OCI-LY7 (cell line): Measurements from ENCODE around the gene ABI3. TPM values are rescaled to one million over a fixed set of nuclear protein-coding genes. Genes with fewer than 3 reads are reported as not detected.
A peak's percentile ranks its signal among the peaks of the same experiment; 100 is the strongest.

Experiments
- BruUV-seq: library from RNA; stranded (reverse); fragments of 400-500 nt; replicated peaks from 2 replicates; lab custom pipeline; 2021; lab: Mats Ljungman, UMichigan
- CTCF ChIA-PET: fragments of 300-600 bp; sonication (Branson Sonifier 250); formaldehyde crosslinking; loops from one replicate; lab custom pipeline; 2022; ENCODE audit warnings: antibody characterized with exemption; ENCODE audit not compliant: unreplicated experiment; lab: Charles Lee
- POLR2A ChIA-PET: fragments of 300-600 bp; sonication (Branson Sonifier 250); formaldehyde crosslinking; loops from one replicate; lab custom pipeline; 2022; ENCODE audit warnings: antibody characterized with exemption; lab: Charles Lee
- DNase-seq: peaks from one replicate; pipeline ENCODE4 v3.0.0-alpha.2; 2015; ENCODE audit warnings: low spot score
- H2AFZ ChIP-seq: fragments of 200-600 bp; sonication (generic), shearing (Covaris generic); 2 replicates; pipeline ENCODE4 v1.6.1; 2014; ENCODE audit warnings: mild to moderate bottlenecking, antibody characterized with exemption, low read length, moderate library complexity
- H3K27ac ChIP-seq: fragments of 200-600 bp; sonication (generic); 2 replicates; pipeline ENCODE4 v1.5.1; 2014; ENCODE audit warnings: mixed run types, low read depth, mild to moderate bottlenecking, moderate library complexity, low read length, inconsistent platforms; ENCODE audit not compliant: poor library complexity, severe bottlenecking
- H3K36me3 ChIP-seq: fragments of 200-600 bp; sonication (generic); 2 replicates; pipeline ENCODE4 v1.6.1; 2014; ENCODE audit warnings: mild to moderate bottlenecking, antibody characterized with exemption, low read length, moderate library complexity, mixed read lengths; ENCODE audit not compliant: insufficient read depth
- H3K4me1 ChIP-seq: fragments of 200-600 bp; sonication (generic); 2 replicates; pipeline ENCODE4 v1.5.1; 2014; ENCODE audit warnings: mild to moderate bottlenecking, low read length; ENCODE audit not compliant: insufficient read depth, poor library complexity, severe bottlenecking
- H3K4me2 ChIP-seq: fragments of 200-600 bp; sonication (generic); 2 replicates; pipeline ENCODE4 v1.6.1; 2014; ENCODE audit warnings: mild to moderate bottlenecking, low read length
- H3K4me3 ChIP-seq: fragments of 200-600 bp; sonication (generic); 2 replicates; pipeline ENCODE4 v1.5.1; 2014; ENCODE audit warnings: mild to moderate bottlenecking, low read depth, low read length; ENCODE audit not compliant: poor library complexity, severe bottlenecking
- H3K79me2 ChIP-seq: fragments of 200-600 bp; sonication (generic); 2 replicates; pipeline ENCODE4 v1.6.1; 2016; ENCODE audit warnings: low read depth, mild to moderate bottlenecking, low read length, moderate library complexity, mixed read lengths; ENCODE audit not compliant: insufficient read depth
- H3K9me2 ChIP-seq: fragments of 200-600 bp; sonication (generic); 2 replicates; pipeline ENCODE4 v1.6.1; 2016; ENCODE audit warnings: mild to moderate bottlenecking, low read length, mixed read lengths; ENCODE audit not compliant: insufficient read depth
- H3K9me3 ChIP-seq: fragments of 200-600 bp; sonication (generic); 2 replicates; pipeline ENCODE4 v1.6.1; 2014; ENCODE audit warnings: mild to moderate bottlenecking, mixed run types, low read length, mixed read lengths
- H4K20me1 ChIP-seq: fragments of 200-600 bp; sonication (generic); 2 replicates; pipeline ENCODE4 v1.6.1; 2014; ENCODE audit warnings: mild to moderate bottlenecking, antibody characterized with exemption, low read length, moderate library complexity, mixed read lengths; ENCODE audit not compliant: insufficient read depth
- CTCF ChIP-seq: fragments of 200-600 bp; sonication (generic); conservative IDR thresholded peaks from 2 replicates; pipeline ENCODE4 v1.5.1; 2014; ENCODE audit warnings: mild to moderate bottlenecking, antibody characterized with exemption, low read length, moderate library complexity, mixed read lengths
- EZH2phosphoT487 ChIP-seq: fragments of 200-600 bp; sonication (generic); IDR thresholded peaks from 2 replicates; pipeline ENCODE4 v1.6.1; 2018; ENCODE audit warnings: low read depth, borderline replicate concordance, mild to moderate bottlenecking, mixed run types, antibody characterized with exemption, low read length, moderate library complexity, mixed read lengths
- intact Hi-C: fragments of 100-400 bp; cut with micrococcal nuclease; formaldehyde crosslinking; loops from one replicate; pipeline ENCODE4 v1.10.0; 2022; ENCODE audit not compliant: unreplicated experiment
- total RNA-seq, 2 experiments: library from RNA; depleted of rRNA in 1 of 2; stranded (reverse); fragments of >200 nt in 1 of 2; shearing (Covaris generic) in 1 of 2; gene quantifications; 2 replicates each; pipeline ENCODE4 v1.2.3, GENCODE V29; 2014 to 2022

ABI3 gene
- total RNA-seq, 2 experiments from 2014 or later = 24.0 to 29.5 TPM

DNA sequence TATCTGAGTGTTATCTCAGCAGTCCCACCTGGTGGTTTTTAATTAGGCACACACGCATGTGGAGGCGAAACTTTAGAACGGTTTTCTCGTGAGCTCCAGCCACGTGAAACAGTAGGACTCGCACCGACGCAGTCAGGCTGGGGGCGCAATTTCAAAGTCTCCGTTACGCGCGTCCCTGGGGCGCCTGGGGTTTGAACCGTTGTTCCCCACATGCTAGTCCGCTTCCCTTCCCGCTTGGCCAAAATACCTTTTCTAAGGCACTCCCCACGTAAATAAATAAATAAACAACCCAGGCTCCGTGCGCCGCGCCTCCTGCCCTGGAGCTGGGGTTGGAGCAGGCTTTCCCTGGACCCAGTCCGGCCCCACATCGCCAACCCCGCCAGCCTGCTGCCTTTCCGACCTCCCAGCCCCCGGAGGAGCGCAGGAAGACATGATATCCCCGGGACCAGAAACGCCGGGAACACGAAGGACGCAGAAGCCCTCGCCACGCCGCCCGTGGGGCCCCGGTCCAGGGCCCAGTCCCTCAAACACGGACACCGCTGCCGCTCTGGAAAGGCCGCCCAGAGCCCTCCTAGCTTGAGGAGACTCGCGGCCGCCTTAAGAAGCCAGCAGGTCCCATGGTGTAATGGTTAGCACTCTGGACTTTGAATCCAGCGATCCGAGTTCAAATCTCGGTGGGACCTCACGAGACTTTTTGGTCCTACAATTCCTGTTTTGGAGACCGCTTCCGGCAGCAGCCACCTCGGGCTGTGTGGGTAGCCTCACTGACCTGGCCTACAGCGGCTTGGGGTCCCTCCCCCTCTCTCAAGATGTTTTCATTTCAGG, 18.4 kb upstream of the ABI3 start:
- no peaks in the 10 kb centered on the region for H3K9me2 ChIP-seq
- no peaks in the 10 kb centered on the region for H3K79me2 ChIP-seq
- H3K4me2 ChIP-seq = peak overlapping the region; percentile 86
- H3K4me3 ChIP-seq = peak overlapping the region; percentile 78
- TF ChIP-seq CTCF (peak; percentile 72), EZH2phosphoT487 (no peak)
- DNase-seq = peak; percentile 92
- 0 out of 2 replicates have a peak, but pooled peaks cover 2% of the 10 kb centered on the region for H3K9me3 ChIP-seq
- H2AFZ ChIP-seq = peak overlapping the region; percentile 81
- peak overlapping the region; percentile 96 for H3K27ac ChIP-seq
- H3K4me1 ChIP-seq = peaks cover 33% of the 10 kb centered on the region
- CTCF ChIA-PET = interaction anchor here (0.5 to 0.6 kb wide), 2 partner anchors 19 to 38 kb away, joined by 4 read pairs; no protein-coding TSS in a partner anchor
- intact Hi-C loops = loop anchor here (1.0 kb wide), 1 partner anchor 18 kb away; the partner anchor contains the start of genes ABI3 and GNGT2
- POLR2A ChIA-PET = interaction anchor here (0.7 to 4.7 kb wide), 4 partner anchors 10 to 125 kb away, joined by 3 to 45 read pairs (median 3); partner anchors contain the start of genes ABI3 and GNGT2
- no peaks in the 10 kb centered on the region for H4K20me1 ChIP-seq
- no TSS peak for BruUV-seq
- H3K36me3 ChIP-seq = no peaks in the 10 kb centered on the region

GRCh38 chr17:49193513-49194296, 16.8 kb upstream of the ABI3 start:
- no TSS peak for BruUV-seq
- peak overlapping the region; percentile 85 for H2AFZ ChIP-seq
- POLR2A ChIA-PET = interaction anchor here (0.6 to 4.7 kb wide), 6 partner anchors 8 to 57 kb away, joined by 3 to 45 read pairs (median 4); partner anchors contain the start of genes ABI3 and GNGT2
- H3K4me1 ChIP-seq = peaks cover 33% of the 10 kb centered on the region
- CTCF ChIA-PET = no interaction called here
- peak overlapping the region; percentile 86 for H3K4me2 ChIP-seq
- H3K36me3 ChIP-seq = no peaks in the 10 kb centered on the region
- H3K4me3 ChIP-seq = peak overlapping the region; percentile 78
- H4K20me1 ChIP-seq = no peaks in the 10 kb centered on the region
- no peaks in the 10 kb centered on the region for H3K79me2 ChIP-seq
- TF ChIP-seq CTCF = no peak
- TF ChIP-seq EZH2phosphoT487 = no peak
- no peaks in the 10 kb centered on the region for H3K9me2 ChIP-seq
- peak; percentile 35 for DNase-seq
- no peaks in the 10 kb centered on the region for H3K9me3 ChIP-seq
- intact Hi-C loops = no loop called here
- peak overlapping the region; percentile 96 for H3K27ac ChIP-seq
